ENCODE measurements around the gene VPS39.
"Not testable (repeated sequence)": the region's sequence is repeated elsewhere in the genome, so short reads cannot be mapped to it uniquely, and the experiment has no call there.

Gene VPS39, protein sequence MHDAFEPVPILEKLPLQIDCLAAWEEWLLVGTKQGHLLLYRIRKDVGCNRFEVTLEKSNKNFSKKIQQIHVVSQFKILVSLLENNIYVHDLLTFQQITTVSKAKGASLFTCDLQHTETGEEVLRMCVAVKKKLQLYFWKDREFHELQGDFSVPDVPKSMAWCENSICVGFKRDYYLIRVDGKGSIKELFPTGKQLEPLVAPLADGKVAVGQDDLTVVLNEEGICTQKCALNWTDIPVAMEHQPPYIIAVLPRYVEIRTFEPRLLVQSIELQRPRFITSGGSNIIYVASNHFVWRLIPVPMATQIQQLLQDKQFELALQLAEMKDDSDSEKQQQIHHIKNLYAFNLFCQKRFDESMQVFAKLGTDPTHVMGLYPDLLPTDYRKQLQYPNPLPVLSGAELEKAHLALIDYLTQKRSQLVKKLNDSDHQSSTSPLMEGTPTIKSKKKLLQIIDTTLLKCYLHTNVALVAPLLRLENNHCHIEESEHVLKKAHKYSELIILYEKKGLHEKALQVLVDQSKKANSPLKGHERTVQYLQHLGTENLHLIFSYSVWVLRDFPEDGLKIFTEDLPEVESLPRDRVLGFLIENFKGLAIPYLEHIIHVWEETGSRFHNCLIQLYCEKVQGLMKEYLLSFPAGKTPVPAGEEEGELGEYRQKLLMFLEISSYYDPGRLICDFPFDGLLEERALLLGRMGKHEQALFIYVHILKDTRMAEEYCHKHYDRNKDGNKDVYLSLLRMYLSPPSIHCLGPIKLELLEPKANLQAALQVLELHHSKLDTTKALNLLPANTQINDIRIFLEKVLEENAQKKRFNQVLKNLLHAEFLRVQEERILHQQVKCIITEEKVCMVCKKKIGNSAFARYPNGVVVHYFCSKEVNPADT

DNA sequence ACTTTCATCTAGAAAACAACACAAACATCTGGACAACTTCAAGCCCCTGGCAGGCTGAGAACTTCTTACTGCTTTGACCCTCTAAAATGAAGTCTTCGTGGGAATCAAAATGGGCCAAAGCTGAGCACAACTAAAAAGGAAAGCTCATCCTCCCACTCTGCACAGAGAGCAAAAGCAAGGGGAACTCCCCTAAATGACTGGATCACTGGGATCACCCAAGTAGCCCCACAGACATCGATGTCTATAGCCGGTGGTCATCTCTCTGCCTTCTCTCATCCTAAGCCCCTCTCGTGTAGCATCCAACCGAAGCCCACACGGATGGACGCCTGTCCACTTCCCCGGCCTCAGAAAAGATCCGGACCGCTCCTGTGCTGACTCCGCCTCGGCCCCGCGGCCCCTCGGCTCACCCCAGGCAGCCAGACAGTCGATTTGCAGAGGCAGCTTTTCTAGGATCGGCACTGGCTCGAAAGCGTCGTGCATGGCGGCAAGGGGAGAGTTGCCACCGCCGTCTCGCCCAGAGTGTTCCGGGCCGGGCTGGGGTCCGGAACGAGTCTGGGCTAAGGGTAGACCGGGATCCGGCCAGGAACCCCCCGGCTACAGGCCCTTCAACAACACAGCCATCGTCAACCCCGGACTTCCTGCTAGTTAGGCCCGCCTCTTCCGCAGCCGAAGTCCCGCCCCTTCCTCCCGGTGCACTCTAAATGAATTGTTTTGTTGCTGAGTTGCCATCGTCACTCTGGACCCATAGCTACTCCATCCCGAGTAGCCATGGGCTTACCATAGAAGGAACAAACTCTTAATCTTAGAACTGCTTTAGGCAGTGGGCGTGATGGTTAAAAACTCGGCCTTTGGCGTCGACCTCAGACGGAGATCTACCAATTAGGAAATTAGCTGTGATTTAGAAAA lies at the start of gene VPS39:
TSS of gene VPS39 (minus strand) at position 631 of the 906 bp plus-strand sequence. CDS start at position 480, 151 bp downstream.
- peak; percentile 84 for DNase-seq (ENCODE audit: low spot score)

GRCh38 chr15:42253300-42253699 lies 45.2 kb upstream of the VPS39 start:
- DNase-seq (ENCODE audit: low spot score): no peak

DNA sequence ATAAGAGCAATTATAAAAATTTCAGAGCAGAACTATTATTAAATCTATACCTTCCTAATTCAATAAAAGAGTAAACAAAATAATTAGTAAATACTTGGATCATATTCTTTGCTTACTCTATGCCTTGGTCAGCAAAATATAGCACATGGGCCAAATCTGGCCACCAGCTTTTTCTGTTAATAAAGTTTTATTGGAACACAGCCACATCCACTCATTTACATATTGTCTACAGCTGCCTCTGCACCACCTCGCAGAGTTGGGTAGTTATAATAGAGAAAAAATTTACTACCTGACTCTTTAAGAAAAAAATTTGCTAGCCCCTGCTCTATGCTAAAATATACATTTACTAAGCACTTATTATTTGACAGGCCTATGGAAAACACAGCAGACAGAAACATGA lies 32.7 kb upstream of the VPS39 start:
- no peak for DNase-seq (ENCODE audit: low spot score)

DNA sequence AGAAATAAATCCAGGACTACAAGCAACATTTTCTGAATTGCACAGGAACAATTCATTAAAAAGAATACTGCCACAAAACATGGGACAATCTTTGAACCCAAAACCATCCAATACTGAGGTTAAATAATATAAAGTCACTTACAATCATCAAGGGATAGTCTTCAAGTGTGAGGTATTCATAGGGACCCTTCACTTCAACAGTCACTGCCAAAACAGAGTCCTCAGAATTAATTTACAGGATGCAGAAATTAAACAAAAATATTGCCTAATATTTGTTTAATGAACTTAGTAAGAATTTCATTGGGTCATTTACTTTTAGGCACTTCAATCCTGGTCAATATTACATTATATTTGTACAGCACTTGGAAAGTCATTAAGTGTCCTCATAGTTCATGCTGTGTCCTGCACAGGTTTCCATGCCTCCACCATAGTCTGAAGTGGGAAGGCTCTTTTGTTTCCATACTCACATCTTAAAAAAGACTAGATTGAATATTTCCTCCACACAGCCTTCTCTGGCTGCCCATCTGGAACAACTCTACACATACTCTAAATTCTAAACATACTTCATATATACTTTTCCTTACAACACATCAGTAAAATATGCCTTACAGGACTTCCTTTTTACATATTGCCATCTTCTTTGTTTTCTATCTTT lies 31.6 kb upstream of the VPS39 start:
- peak; percentile 7 for DNase-seq (ENCODE audit: low spot score)

- DNase-seq (ENCODE audit: low spot score): no peak
Measured at GRCh38 chr15:42233107-42233506, 25.0 kb upstream of the VPS39 start.

DNA sequence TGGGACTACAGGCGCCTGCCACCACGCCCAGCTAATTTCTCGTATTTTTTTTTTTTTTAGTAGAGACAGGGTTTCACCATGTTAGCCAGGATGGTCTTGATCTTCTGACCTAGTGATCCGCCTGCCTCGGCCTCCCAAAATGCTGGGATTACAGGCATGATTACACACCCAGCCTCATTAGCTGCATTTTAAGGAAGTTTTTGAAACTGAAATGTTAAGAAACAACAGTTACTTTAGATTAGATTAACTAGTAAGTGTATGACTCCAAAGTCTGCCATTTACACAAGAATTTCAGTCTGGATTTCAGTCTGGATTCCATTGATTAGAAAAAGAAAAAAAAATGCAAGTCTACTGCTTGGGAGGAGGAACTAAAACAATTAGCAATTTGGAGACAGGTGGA lies 24.5 kb upstream of the VPS39 start:
- no peak for DNase-seq (ENCODE audit: low spot score)

GRCh38 chr15:42231088-42231487 lies 23.0 kb upstream of the VPS39 start:
- no peak for DNase-seq (ENCODE audit: low spot score)

DNA sequence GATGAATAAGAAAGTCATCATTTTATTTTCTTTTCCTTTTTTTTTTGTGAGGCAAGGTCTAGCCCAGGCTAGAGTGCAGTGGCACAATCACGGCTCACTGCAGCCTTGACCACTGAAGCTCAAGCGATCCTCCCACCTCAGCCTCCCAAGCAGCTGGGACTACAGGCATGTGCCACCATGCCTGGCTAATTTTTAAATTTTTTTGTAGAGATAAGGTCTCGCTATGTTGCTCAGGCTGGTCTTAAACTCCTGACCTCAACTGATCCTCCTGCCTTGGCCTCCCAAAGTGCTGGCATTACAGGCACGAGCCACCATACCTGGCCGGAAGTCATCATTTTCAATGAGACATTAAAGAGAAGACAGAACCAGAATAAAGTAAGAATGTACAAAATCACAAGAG lies 20.9 kb upstream of the VPS39 start:
- not testable (repeated sequence) for DNase-seq (ENCODE audit: low spot score)

DNA sequence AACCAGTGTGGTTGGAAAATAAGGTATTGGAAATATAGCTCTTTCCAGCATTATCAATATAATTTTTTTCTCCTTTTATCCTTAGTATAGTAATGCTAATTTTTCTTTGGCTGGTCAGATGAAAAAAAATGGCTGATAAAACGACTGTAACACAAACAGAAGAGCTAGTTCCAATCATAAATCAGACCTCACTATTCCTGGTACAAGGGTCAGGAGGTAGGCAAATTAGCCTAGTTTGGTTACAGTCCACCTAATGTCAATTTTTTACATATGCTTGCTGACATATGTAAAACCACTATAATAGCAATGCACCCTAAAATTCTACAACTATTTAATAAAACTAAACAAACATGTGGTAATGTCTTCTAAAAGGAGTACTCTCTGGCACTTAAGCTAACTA lies 19.9 kb upstream of the VPS39 start:
- no peak for DNase-seq (ENCODE audit: low spot score)

DNA sequence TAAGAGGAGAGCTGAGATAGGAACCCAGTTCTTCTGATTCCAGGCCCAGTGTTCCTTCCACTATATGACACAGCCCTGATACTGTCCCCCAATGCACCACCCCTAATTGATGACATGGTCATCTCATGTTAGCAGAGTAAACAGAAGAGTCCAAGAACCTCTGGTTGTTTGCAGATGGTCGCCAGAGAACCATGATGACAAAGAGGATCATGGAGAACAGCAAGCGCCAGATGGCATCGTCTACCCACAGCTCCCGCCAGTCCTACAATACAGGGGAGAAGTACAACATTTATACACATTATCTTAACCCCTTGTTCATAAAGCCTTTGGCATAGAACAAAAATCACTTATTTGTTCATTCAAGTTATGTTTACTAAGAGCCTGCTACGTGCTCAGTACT lies 18.5 kb upstream of the VPS39 start:
- no peak for DNase-seq (ENCODE audit: low spot score)

DNA sequence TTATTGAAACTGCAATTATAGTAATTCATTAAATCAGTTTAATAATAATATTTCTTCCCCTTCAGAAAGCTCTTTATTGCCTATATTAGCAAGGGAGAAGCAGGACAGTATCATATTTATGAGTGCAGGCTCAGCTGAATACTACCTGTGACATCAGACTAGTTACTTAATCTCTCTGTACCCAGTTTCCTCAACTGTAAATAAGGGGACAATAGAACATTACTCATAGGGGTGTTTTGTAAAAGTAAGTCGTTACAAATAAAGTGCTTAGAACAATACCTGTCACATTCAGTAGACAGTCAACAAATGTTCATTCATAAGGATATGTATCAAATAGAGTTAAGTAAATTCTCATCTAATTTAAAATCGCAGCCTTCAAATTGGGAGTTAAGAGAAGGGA lies 12.1 kb upstream of the VPS39 start:
- DNase-seq (ENCODE audit: low spot score): no peak

DNA sequence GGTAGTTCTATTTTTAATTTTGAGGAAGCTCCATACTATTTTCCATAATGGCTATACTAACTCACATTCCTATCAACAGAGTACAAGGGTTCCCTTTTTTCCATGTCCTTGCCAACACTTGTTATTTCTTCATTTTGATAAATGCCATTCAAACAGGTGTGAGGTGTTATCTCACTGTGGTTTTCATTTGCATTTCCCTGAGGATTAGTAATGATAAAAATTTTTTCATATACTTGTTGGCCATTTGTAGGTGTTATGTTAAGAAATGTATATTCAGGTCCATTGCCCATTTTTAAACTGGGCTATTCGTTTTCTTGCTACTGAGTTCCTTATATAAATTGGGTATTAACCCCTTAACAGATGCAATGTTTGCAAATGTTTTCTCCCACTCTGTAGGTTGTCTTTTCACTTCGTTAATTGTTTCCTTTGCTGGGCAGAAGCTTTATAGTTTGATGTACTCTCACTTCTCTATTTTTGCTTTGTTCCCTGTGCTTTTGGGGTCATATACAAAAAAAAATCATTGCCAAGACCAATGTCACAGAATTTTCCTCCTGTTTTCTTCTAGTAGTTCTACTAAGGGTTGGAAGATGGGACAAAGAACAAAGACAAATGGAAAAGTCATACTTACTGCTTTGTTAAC lies 11.0 kb upstream of the VPS39 start:
- DNase-seq (ENCODE audit: low spot score): no peak

- no peak for DNase-seq (ENCODE audit: low spot score)
Measured at GRCh38 chr15:42217568-42217967, 9.5 kb upstream of the VPS39 start.

DNA sequence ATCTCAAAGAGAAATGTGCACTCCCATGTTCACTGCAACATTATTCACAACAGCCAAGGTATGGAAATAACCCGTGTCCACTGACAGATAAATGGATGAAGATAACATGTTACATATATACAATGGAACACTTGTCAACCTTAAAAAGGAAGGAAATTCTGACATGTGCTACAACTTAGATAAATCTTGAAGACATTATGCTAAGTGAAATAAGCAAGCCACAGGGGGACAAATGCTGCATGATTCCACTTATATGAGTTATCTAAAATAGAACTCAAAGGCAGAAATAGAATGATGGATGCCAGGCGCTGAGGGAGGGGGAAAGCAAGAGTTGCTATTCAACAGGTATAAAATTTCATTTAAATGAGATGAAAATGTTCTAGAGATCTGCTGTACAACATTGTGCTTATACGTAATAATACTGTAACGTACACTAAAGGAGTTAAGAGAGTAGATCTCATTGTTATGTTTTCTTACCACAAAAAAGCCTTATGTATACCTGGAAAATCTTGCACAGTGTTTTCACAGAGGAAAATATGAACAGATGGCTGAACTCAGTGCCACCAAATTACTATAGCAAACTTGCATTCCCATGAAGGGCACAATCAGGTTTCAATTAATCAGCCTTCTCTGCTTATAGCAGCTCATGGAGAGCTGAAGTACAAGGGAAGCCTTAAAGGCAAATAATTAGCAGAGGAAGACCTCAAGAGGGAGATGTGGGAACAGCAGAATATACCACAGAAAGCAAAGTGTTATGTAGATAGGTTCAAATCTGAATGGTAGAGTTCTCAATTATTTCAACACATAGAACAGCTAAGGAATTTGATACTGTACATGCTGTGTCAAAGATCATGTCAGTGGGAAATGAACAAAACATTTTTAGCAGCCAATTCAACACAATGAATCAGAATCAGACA lies 8.1 kb upstream of the VPS39 start:
- no peak for DNase-seq (ENCODE audit: low spot score)

DNA sequence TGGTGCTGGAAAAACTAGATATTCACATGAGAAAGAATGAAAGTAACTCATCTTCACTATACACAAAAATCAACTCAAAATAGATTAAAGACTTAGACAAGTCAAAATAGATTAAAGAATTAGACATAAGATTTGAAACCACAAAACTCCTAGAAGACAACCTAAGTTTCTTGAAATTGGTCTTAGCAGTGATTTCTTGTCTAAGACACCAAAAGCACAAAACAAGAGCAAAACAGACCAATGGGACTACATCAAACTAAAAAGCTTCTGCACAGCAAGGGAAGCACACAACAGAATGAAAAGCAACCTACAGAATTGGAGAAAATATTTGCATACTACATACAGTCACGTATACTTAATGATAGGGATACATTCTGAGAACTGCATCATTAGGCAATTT lies 6.5 kb upstream of the VPS39 start:
- no peak for DNase-seq (ENCODE audit: low spot score)

GRCh38 chr15:42213511-42213910 lies 5.4 kb upstream of the VPS39 start:
- DNase-seq (ENCODE audit: low spot score): no peak

DNA sequence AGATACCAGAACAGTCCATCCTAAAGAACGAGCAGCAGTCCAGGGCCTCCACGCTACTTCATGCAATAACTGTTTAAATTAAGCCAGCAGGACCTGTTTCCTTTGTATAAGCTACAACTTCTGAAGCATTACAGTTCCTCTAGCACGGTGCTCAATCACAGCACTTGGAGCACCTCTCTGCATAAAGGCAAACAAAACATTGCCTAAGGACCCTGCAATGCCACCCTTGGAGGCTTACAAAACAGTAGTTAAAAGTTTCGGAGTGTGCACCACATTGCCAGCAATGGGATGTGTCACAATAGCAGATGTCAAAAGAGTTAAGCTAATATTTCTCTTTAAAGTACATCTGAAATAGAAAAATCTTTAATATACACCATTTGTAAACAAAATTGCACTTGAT lies 2.6 kb upstream of the VPS39 start:
- DNase-seq (ENCODE audit: low spot score): no peak

DNA sequence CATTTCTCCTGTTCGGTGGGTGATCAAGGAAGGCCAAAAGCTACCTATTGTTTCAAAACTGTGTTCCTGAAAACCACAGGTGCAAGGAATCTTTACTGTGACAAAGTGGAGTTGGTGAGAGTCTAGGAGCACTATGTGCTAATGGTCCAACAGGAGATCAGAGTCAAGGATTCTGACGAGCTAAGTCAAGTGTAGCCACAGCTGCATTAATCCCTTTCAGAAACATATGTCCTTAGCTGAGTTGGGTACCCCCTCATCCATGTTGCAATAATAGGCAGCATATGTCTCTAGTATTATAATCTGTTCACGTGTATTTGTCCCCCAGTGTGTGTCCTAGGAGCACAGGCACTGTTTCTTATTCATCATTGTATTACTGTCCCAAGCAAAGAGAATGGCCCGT lies 1.7 kb downstream of the VPS39 start:
- no peak for DNase-seq (ENCODE audit: low spot score)

DNA sequence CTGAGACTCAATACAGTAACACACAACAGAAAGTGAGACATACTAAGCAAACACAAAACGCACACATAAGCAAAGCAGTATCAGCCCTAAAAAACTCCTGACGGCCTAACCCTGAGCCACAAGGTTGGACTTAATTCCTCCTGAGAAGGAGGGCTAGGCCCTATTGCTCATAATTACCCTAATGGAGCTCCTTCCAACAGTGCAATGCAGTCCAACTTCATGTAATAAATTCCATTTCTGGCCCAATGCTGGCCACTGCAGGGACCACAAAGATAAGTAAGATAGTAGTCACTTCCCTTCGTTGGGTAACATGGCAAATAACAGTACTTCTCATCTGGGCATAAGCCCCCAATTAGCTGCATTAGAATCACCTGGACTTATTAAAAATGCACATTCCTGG lies 4.2 kb downstream of the VPS39 start:
- DNase-seq (ENCODE audit: low spot score): no peak

GRCh38 chr15:42202653-42203052 lies 5.5 kb downstream of the VPS39 start:
- no peak for DNase-seq (ENCODE audit: low spot score)
